IgD-negative memory B cell (primary cell): ENCODE measurements around the gene FBLN1. TPM values are rescaled to one million over a fixed set of nuclear protein-coding genes. Genes with fewer than 3 reads are reported as not detected.
"Not testable (repeated sequence)": the region's sequence is repeated elsewhere in the genome, so short reads cannot be mapped to it uniquely, and the experiment has no call there.

Source experiments
- H3K27ac Mint-ChIP-seq, 3 donors: one replicate each; pipeline ENCODE4 v1.8.0; 2020 to 2022; ENCODE audit warnings: mild to moderate bottlenecking in 3 of 3, mixed read lengths in 3 of 3, moderate library complexity in 1 of 3
- H3K27me3 Mint-ChIP-seq: one replicate; pipeline ENCODE4 v1.8.0; 2021; ENCODE audit warnings: mixed read lengths
- H3K36me3 Mint-ChIP-seq: one replicate; pipeline ENCODE4 v1.8.0; 2020; ENCODE audit warnings: mild to moderate bottlenecking, mixed read lengths
- H3K4me1 Mint-ChIP-seq, 3 donors: one replicate each; pipeline ENCODE4 v1.8.0; 2020 to 2022; ENCODE audit warnings: mixed read lengths in 3 of 3, mild to moderate bottlenecking in 1 of 3
- H3K4me3 Mint-ChIP-seq, 4 donors: one replicate each; pipeline ENCODE4 v1.8.0; 2020 to 2022; ENCODE audit warnings: mild to moderate bottlenecking in 4 of 4, mixed read lengths in 4 of 4, moderate library complexity in 3 of 4
- H3K9me3 Mint-ChIP-seq, 3 donors: one replicate each; pipeline ENCODE4 v1.8.0; 2020 to 2021; ENCODE audit warnings: mixed read lengths in 3 of 3, mild to moderate bottlenecking in 1 of 3
- polyA plus RNA-seq: library from polyadenylated mRNA; unstranded; fragments of 300-500 nt; fragmentation: Illumina TruSeq; gene quantifications from one replicate; pipeline ENCODE4 v1.2.3, GENCODE V29; 2021

FBLN1 gene
- polyA plus RNA-seq, 1 donor from 2014 or later, result not detected

DNA sequence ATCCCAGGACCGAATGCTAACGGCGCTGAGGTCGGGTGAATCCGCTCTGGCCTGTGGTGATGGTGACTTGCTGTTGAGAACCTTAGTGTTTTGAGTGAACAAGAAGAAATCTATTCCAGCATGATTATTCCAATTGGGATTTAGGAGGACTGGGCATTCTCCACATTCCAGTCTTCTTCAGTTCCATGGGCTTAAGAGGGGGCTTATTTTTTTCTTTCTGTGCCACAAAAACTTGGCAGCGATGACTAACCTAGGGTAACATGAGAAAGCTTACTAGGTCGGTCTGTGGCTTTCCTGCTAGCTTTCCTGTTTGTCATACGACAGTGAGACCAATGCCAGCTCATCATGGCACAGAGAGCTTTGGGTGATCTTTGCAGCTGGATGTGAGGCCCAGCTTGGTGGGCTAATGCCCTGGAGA is 106.1 kb downstream of the FBLN1 start:
- H3K27ac Mint-ChIP-seq, result peak overlapping the region in 1 of 3 donors; percentile 39

DNA sequence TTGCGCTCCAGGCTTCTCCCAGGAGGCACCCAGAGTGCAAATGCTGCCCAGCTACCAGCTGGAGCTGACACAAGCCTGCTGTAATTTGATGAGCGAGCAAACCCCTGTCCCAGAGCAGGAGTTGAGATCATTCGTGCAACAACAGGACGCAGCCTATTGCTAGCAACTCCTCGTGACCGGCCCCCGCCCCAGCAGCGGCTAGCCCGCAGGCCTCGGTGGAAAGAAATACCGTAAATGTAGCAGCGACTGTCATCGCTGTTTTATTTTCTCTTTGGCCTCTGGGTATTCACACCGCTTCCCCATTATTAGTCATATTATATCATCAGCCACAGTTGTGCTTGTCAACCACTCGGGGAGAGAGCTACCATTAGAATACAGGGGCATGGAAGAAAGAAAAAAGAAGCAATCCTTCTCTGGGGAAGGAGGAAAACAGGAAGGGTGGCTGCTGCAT is 109.8 kb downstream of the FBLN1 start:
- no peak overlapping the region for H3K4me3 Mint-ChIP-seq
- H3K27ac Mint-ChIP-seq, result peak overlapping the region in 1 of 3 donors; percentile 25
- peaks cover 1% of the 10 kb centered on the region for H3K36me3 Mint-ChIP-seq

More for the DNA sequence above, 106.1 kb downstream of the FBLN1 start:
- no peaks in the 10 kb centered on the region for H3K9me3 Mint-ChIP-seq
- peaks cover 1% of the 10 kb centered on the region for H3K36me3 Mint-ChIP-seq
- H3K4me3 Mint-ChIP-seq, result no peak overlapping the region
- H3K4me1 Mint-ChIP-seq, result peaks cover 0 to 4% (median 2%) of the 10 kb centered on the region in 3 donors
- peaks cover 6% of the 10 kb centered on the region for H3K27me3 Mint-ChIP-seq

DNA sequence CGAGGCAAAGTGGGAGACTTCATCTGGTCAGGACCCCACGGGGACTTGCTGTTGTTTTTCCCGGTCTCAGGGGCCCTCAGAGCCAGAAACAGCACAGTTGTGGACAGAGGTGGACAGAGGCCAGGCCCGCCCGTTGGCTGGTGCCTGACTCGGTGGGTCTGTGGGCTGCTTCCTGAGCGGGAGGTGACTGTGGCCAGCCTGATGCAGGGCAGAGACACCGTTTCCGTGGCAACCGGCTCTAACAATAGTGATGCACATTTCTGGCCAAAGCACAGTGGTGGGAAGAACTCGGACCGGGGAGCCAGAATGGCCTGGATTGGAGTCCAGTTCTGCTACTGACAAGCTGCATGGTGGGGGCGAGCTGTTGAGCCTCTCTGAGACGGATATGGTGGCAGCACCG is 110.3 kb downstream of the FBLN1 start:
- H3K27me3 Mint-ChIP-seq, result peaks cover 7% of the 10 kb centered on the region
- H3K4me3 Mint-ChIP-seq, result no peak overlapping the region
- H3K4me1 Mint-ChIP-seq, result peaks cover 0 to 2% (median 0%) of the 10 kb centered on the region in 3 donors
- H3K36me3 Mint-ChIP-seq, result peaks cover 1% of the 10 kb centered on the region
- peak overlapping the region in 1 of 3 donors; percentile 25 for H3K27ac Mint-ChIP-seq
- H3K9me3 Mint-ChIP-seq, result peaks cover 0 to 4% (median 2%) of the 10 kb centered on the region in 3 donors

More for the DNA sequence above, 109.8 kb downstream of the FBLN1 start:
- peaks cover 0 to 2% (median 0%) of the 10 kb centered on the region in 3 donors for H3K4me1 Mint-ChIP-seq
- H3K27me3 Mint-ChIP-seq, result peaks cover 7% of the 10 kb centered on the region
- peaks cover 0 to 4% (median 2%) of the 10 kb centered on the region in 3 donors for H3K9me3 Mint-ChIP-seq

DNA sequence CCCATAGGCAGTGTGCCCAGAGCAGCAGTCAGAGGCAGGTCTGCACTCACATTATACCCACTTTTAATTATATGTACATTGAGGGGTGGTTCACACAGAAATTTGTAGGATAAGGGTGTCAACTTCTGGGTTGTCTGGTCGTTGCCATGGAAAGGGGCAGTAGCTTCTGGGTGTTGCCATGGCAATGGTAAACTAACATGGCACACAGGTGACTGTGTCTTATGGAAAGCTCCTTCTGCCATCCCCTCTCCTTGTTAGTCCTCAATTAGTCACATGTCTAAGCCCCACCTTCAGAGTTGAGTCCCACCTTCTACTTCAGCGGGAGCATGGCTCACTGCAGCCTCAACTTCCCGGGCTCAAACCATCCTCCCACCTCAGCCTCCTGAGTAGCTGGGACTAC is 112.7 kb downstream of the FBLN1 start:
- Mint-ChIP-seq H3K36me3 (peaks cover 1% of the 10 kb centered on the region), H3K9me3 (peaks cover 0 to 4% (median 2%) of the 10 kb centered on the region in 3 donors), H3K4me1 (peaks cover 0 to 2% (median 0%) of the 10 kb centered on the region in 3 donors), H3K4me3 (no peak overlapping the region), H3K27me3 (peaks cover 7% of the 10 kb centered on the region), H3K27ac (no peak overlapping the region)

DNA sequence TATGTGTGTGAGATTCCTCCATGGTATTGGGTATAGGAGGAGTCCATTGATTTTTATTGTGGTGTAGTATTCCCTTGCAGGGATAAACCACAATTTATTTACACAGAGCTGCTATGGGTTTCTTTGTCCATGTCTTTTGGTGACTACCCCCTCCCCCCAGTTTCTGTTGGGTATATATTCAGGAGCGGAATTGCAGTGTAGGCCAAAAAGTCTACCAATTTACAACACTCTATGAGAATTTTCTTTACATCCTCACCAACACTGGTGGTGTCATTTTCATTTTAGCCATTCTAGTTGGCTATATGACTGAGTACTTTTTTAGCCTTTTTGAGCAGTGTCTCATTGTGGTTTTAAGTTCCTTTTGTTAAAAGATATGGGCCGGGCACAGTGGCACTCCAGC is 113.7 kb downstream of the FBLN1 start:
- no peak overlapping the region for H3K27ac Mint-ChIP-seq
- H3K9me3 Mint-ChIP-seq, result peaks cover 0 to 4% (median 2%) of the 10 kb centered on the region in 3 donors
- H3K4me1 Mint-ChIP-seq, result peaks cover 0 to 2% (median 0%) of the 10 kb centered on the region in 3 donors
- H3K36me3 Mint-ChIP-seq, result peaks cover 3% of the 10 kb centered on the region
- H3K27me3 Mint-ChIP-seq, result peaks cover 7% of the 10 kb centered on the region
- no peak overlapping the region for H3K4me3 Mint-ChIP-seq

DNA sequence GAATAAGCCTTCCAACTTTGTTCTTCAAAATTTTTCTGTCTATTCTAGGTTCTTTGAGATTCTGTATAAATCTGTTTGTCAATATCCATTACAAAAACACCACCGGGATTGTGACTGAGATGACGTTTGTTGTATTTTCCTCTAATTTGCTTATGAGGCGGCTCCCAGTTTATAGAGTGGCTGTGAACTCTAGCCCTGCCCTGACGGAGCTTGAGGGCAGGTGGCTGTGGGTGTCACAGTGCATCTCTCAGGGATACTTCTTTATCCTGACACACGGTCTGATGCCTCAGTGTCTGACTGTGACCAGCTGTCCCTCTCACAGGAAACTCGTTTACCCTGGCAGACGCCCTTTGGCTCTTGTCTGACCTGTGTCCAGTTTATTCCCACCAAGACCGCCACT is 115.3 kb downstream of the FBLN1 start:
- Mint-ChIP-seq H3K4me3 (no peak overlapping the region), H3K27ac (no peak overlapping the region), H3K36me3 (peaks cover 2% of the 10 kb centered on the region), H3K4me1 (no peaks in the 10 kb centered on the region), H3K9me3 (peaks cover 0 to 4% (median 2%) of the 10 kb centered on the region in 3 donors), H3K27me3 (peaks cover 6% of the 10 kb centered on the region)

DNA sequence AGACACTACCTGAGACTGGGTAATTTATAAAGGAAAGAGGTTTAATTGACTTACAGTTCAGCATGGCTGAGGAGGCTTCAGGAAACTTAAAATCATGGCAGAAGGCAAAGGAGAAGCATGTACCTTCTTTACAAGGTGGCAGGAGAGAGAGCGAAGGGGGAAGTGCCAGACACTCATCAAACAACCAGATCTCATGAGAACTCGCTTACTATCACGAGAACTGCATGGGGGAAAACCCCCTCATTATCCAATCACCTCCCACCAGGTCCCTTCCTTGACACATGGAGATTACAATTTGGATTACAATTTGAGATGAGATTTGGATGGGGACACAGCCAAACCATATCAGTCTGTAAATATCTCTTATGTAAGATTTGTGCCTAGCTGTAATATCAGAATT is 118.0 kb downstream of the FBLN1 start:
- no peaks in the 10 kb centered on the region for H3K4me1 Mint-ChIP-seq
- peaks cover 7% of the 10 kb centered on the region for H3K27me3 Mint-ChIP-seq
- no peak overlapping the region for H3K4me3 Mint-ChIP-seq
- peaks cover 2% of the 10 kb centered on the region for H3K36me3 Mint-ChIP-seq
- H3K9me3 Mint-ChIP-seq, result peaks cover 0 to 5% (median 0%) of the 10 kb centered on the region in 3 donors
- no peak overlapping the region for H3K27ac Mint-ChIP-seq

DNA sequence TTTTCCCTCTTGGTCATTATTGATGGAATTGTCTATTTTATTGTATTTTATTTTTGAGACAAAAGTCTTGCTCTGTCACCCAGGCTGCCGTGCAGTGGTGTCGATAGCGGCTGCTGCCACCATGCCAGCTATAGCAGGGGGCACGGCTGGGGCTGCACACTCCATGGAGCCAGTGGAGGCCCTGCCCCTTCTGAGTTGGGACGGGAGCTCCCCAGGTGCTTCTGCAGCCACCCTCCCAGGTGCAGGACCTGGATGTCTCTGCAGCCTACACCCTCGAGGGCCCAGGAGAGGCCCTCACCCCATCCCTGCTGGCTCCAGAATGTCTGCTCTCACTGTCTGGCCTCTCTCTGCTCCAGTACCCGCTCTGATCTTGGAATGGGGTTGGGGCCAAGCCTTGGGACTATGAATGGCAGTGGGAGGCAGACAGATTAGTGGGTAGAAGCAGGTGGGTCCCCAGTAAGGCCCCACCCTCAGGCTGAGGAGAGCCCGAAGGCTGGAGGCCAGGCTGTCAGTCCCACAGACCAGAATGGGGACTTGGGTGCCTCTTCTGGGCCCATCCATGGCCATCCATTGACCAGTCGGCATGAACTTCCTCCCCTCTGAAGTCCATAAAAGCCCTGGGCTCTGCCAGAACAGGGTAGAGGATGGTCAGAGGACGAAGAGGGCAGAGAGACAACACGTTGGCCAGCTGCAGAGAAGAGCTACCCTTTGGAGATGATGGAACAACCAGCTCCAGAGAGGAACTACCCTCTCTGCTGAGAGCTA is 119.3 kb downstream of the FBLN1 start:
- peaks cover 0 to 3% (median 0%) of the 10 kb centered on the region in 3 donors for H3K9me3 Mint-ChIP-seq
- H3K4me1 Mint-ChIP-seq, result no peaks in the 10 kb centered on the region
- peaks cover 14% of the 10 kb centered on the region for H3K27me3 Mint-ChIP-seq
- H3K4me3 Mint-ChIP-seq, result no peak overlapping the region
- H3K27ac Mint-ChIP-seq, result no peak overlapping the region
- H3K36me3 Mint-ChIP-seq, result peaks cover 2% of the 10 kb centered on the region

DNA sequence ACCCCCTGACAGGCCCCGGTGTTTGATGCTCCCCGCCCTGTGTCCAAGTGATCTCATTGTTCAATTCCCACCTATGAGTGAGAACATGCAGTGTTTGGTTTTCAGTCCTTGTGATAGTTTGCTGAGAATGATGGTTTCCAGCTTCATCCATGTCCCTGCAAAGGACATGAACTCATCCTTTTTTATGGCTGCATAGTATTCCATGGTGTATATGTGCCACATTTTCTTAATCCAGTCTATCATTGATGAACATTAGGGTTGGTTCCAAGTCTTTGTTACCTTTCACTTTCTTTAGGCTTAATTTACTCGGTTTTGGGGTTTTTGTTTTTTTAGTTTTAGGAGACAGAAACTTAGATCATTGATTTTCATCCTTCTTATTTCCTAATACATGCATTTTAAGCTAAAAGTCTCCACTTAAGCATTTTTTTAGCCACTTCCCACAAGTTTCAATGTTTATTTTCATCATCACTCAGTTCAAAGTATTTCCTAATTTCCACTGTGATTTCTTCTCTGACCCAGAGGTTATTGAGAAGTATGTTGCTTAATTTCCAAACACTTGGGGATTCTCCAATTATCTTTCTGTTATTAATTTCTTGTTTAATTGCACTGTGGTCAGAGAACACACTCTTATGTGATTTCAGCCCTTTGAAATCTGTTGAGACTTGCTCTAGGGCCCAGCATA is 120.9 kb downstream of the FBLN1 start:
- Mint-ChIP-seq H3K4me3 (peak overlapping the region in 1 of 4 donors; percentile 65), H3K27me3 (peaks cover 14% of the 10 kb centered on the region), H3K27ac (peak overlapping the region in 2 of 3 donors; percentile 2 to 71)
- not testable (repeated sequence) for H3K4me1 Mint-ChIP-seq, H3K36me3 Mint-ChIP-seq, H3K9me3 Mint-ChIP-seq

DNA sequence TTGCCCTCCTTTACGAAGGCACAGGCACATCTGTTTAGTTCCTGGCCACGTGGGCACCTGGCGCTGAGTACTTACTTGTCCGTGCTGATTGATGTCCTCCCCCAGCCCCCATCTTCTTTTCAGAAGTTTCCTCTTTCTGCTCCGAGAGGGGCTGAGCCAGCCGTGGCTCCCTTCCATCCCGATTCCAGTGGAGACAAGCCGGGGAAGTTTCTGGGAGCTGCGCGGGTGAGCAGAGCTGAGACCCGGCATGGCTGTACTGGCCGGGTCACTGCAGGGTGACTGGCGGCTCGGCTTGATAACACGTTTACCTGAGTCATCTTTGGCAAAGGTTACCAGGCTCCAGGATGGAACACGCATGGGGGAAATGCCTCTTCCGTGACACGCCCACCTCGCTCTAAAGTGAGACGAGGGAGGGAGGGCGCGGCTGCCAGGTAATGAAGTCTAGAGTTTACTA is 123.5 kb downstream of the FBLN1 start:
- Mint-ChIP-seq H3K4me3 (no peak overlapping the region), H3K27me3 (peaks cover 27% of the 10 kb centered on the region), H3K27ac (no peak overlapping the region), H3K9me3 (peaks cover 0 to 3% (median 0%) of the 10 kb centered on the region in 3 donors), H3K36me3 (no peaks in the 10 kb centered on the region), H3K4me1 (peaks cover 0 to 3% (median 0%) of the 10 kb centered on the region in 3 donors)

DNA sequence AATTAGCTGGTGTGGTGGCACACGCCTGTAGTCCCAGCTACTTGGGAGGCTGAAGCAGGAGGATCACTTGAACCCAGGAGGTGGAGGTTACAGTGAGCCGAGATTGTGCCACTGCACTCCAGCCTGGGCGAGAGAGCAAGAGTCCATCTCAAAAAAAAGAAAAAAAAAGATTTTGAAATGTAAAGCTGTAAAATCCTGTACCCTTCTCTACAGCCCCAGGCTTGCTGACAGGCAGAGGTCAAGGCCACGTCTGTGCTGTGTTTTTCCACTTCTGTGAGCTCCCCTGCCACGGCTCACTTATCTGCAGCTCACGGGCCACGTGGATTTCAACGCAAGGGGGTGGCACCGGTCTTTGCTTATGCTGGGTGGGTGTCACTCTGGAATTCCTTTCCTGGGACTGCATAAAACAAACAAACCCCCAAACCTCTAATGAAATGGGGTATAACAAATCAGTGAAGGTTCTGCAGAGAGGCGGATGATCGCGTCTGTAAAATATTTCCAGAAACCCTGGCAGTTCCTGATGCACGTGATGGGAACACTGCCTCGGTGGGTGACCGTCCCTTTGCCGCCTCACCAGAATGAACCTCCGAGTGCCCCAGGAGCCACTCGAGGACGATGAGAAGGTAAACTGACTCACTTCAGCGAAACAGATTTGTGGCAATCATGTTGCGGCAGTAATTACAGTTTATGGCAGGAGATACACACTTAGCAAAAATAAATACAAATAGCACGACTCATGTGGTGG is 125.0 kb downstream of the FBLN1 start:
- Mint-ChIP-seq H3K27me3 (peaks cover 37% of the 10 kb centered on the region), H3K36me3 (peaks cover 2% of the 10 kb centered on the region), H3K9me3 (peaks cover 0 to 3% (median 0%) of the 10 kb centered on the region in 3 donors), H3K4me1 (peaks cover 0 to 3% (median 0%) of the 10 kb centered on the region in 3 donors), H3K27ac (no peak overlapping the region), H3K4me3 (no peak overlapping the region)

DNA sequence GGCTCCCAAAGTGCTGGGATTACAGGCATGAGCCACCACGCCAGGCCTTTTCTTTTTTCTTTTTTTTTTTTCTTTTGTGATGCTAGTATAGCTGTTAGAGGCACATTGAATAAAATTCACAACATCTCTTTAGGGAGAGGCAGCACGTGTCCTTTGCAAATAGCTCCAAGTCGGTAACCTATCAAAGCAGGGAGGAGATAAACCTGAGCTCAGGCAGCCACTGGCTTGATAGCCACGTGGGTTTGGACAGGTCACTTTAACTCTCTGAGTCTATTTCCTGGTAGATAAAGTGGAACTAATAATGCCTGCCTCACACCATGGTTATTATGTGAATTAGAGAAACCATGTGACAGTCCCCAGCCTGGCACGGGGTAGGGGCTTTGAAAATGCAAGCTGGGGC is 125.8 kb downstream of the FBLN1 start:
- no peak overlapping the region for H3K4me3 Mint-ChIP-seq
- no peak overlapping the region for H3K27ac Mint-ChIP-seq
- no peaks in the 10 kb centered on the region for H3K9me3 Mint-ChIP-seq
- H3K4me1 Mint-ChIP-seq, result peaks cover 0 to 3% (median 0%) of the 10 kb centered on the region in 3 donors
- peaks cover 42% of the 10 kb centered on the region for H3K27me3 Mint-ChIP-seq
- peaks cover 2% of the 10 kb centered on the region for H3K36me3 Mint-ChIP-seq

DNA sequence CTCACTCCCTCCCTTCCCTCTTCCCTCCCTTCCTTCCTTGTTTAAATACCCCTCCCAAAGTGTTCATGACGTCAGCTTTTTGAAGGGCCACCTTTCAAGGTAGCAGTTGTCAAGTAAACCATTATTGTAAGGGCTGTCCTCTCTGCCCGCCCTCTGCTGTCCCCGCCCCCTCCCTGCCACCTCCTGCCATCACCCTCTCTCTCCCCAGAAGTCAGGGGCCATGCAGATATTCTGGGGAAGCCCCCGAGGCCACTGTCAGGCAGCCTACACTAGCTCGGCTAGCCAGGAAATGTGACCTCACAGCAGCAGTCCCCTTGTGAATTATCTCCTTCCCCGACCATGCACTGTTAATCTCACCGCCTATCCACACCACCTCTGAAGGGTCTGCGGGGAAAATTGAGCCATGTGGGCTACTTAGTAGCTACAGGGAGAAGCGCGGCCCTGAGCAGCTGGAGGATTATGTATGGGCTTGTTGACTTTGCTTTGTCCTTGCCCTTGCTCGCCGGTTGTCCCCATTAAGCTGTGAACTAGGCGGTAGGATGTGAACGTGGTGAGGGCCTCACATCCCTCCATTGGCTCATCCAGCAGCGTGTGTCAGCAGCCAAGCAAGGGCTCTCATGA is 126.9 kb downstream of the FBLN1 start:
- peaks cover 0 to 3% (median 0%) of the 10 kb centered on the region in 3 donors for H3K4me1 Mint-ChIP-seq
- H3K9me3 Mint-ChIP-seq, result no peaks in the 10 kb centered on the region
- H3K27me3 Mint-ChIP-seq, result peaks cover 43% of the 10 kb centered on the region
- H3K27ac Mint-ChIP-seq, result no peak overlapping the region
- peaks cover 2% of the 10 kb centered on the region for H3K36me3 Mint-ChIP-seq
- no peak overlapping the region for H3K4me3 Mint-ChIP-seq

DNA sequence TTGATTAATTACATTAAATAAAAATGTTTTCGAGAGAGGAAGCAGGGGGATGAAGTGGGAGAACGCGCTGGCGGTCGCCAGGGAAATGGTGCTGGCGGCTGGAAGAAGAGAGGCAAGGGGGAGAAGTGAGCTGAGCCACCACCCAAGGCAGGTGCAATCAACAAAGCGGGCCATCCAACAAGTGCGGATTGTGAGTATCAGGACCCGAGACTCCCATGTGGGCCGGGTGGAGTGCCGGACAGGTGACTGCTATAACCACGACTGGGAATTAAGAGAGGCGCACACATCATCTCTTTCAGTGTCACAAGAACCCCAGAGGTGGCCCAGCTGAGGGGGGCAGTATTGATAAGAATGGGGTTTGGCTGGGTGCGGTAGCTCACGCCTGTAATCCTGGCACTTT is 127.8 kb downstream of the FBLN1 start:
- Mint-ChIP-seq H3K36me3 (peaks cover 2% of the 10 kb centered on the region), H3K4me3 (no peak overlapping the region), H3K27ac (no peak overlapping the region), H3K27me3 (peaks cover 39% of the 10 kb centered on the region), H3K9me3 (no peaks in the 10 kb centered on the region), H3K4me1 (peaks cover 0 to 3% (median 0%) of the 10 kb centered on the region in 3 donors)
